Heart left ventricle (tissue), 16 donors: ENCODE data around the gene ERMP1. TPM values are rescaled to one million over a fixed set of nuclear protein-coding genes. Genes with fewer than 3 reads are reported as not detected.

Experiments
- ATAC-seq, 4 donors: fragments of 200-7000 bp; cut with Tn5 transposase; one replicate each; pipeline ENCODE4 v1.9.1; 2020 to 2022; ENCODE audit warnings: moderate library complexity in 4 of 4, mild to moderate bottlenecking in 3 of 4, moderate number of reproducible peaks in 1 of 4
- DNase-seq, 5 donors: peaks; one replicate each; pipeline ENCODE4 v3.0.0-alpha.2; 2020
- H3K27ac ChIP-seq, 12 donors: fragments of 200-600 bp; sonication (generic) in 4 of 12; one replicate each; pipeline versions ENCODE4 v1.5.0 to v1.8.0; 2016 to 2022; ENCODE audit warnings: mild to moderate bottlenecking in 2 of 12
- H3K27me3 ChIP-seq, 9 donors: fragments of 200-600 bp; sonication (generic) in 2 of 9; one replicate each; pipeline versions ENCODE4 v1.5.1 to v1.8.0; 2016 to 2022; ENCODE audit warnings: mild to moderate bottlenecking in 3 of 9
- H3K36me3 ChIP-seq, 9 donors: fragments of 200-600 bp; sonication (generic) in 2 of 9; one replicate each; pipeline versions ENCODE4 v1.5.0 to v1.8.0; 2018 to 2022; ENCODE audit warnings: mild to moderate bottlenecking in 2 of 9
- H3K4me1 ChIP-seq, 12 donors: fragments of 200-600 bp; sonication (generic) in 4 of 12; one replicate each; pipeline versions ENCODE4 v1.5.0 to v1.8.0; 2016 to 2022; ENCODE audit warnings: mild to moderate bottlenecking in 3 of 12
- H3K4me3 ChIP-seq, 12 donors: fragments of 200-600 bp; sonication (generic) in 4 of 12; one replicate each; pipeline versions ENCODE4 v1.5.0 to v1.8.0; 2017 to 2022; ENCODE audit warnings: mild to moderate bottlenecking in 9 of 12, moderate library complexity in 4 of 12
- H3K9me3 ChIP-seq, 12 donors: fragments of 200-600 bp; sonication (generic) in 4 of 12; one replicate each; pipeline versions ENCODE4 v1.5.0 to v1.8.0; 2016 to 2022; ENCODE audit warnings: mild to moderate bottlenecking in 1 of 12
- POLR2A ChIP-seq, 2 donors: fragments of 450-650 bp; IDR thresholded peaks; one replicate each; pipeline ENCODE4 v1.6.1; 2017; ENCODE audit warnings: antibody characterized with exemption in 2 of 2, mild to moderate bottlenecking in 2 of 2, moderate library complexity in 2 of 2
- WGBS, 4 donors: extraction: QIAGEN DNeasy Blood & Tissue Kit in 2 of 4; methylation state at CpG; one replicate each; pipeline versions ENCODE4 v1.1.5 to v1.1.7; 2013 to 2018; 5-methylcytosine and 5-hydroxymethylcytosine counted together
- intact Hi-C, 10 donors: fragments of 100-400 bp; cut with DNase I; formaldehyde crosslinking; loops; one replicate each; pipeline versions ENCODE4 v1.11.1 to v1.14.2; 2022
- polyA plus RNA-seq, 2 donors: library from polyadenylated mRNA; stranded (reverse); fragments of 200-250 nt; gene quantifications; one replicate each; pipeline ENCODE4 v1.2.3, GENCODE V29; 2013
- total RNA-seq, 9 donors: library from RNA; depleted of rRNA in 2 of 9; stranded (reverse); fragments of >200 nt in 2 of 9; fragmentation: NEBNext Ultra II Directional in 3 of 9; extraction: Animal tissue kit (Norgen Biotek cat#: 25700) in 3 of 9; gene quantifications; one replicate each; pipeline versions ENCODE4 v1.1.0 to v1.2.4, GENCODE V29; 2016 to 2023
- TF ChIP-seq, protein P1 (sequence below), 12 donors: fragments of 200-600 bp; sonication (generic) in 4 of 12; IDR thresholded peaks; one replicate each; pipeline versions ENCODE4 v1.5.0 to v1.8.0; 2018 to 2022; ENCODE audit warnings: antibody characterized with exemption in 12 of 12, mild to moderate bottlenecking in 5 of 12
- donor health status: ischemic (EF 13 %, LVEDD 7.1; RV severe dilation, severe dysfunction).
- donor health status: healthy with polysubstance abuse.
- donor health status: DM: no; HTN: yes; CAD: no.
- donor health status: DM: no; HTN: no; CAD: no.
- donor health status: ischemic (EF 25% LVEDD 6.9; RV normal size, moderate dysfunction).
- donor health status: ischemic (EF 25% LVEDD 5.7; RV mildly dilated, moderate dysfunction).
- donor health status: healthy.
- donor health status: DM: yes; HTN: yes; CAD: no.
- donor health status: ischemic (EF 35%, LVEDD 5.7; RV mildly dilated, moderate dysfunction).
- donor health status: nonischemic (EF 11% LVEDD 7.7; RV severe dilation, severe dysfunction).
- donor health status: DM: yes; HTN: yes; CAD: no.
- donor health status: PGD.
- donor health status: ischemic (EF 29% LVEDD 5.4; RV normal size, mild dysfunction).
- donor health status: nonischemic (EF 23%, LVEDD 6.1; RV moderate dilation, normal function).

ERMP1 gene
- total and polyA plus RNA-seq, 11 donors: 5.8 to 28.7 (median 20.5) TPM

GRCh38 chr9:5750569-5750968, 82.3 kb downstream of the ERMP1 start:
- H3K9me3 ChIP-seq: no peaks in the 10 kb centered on the region
- H3K36me3 ChIP-seq: peaks cover 0 to 95% (median 79%) of the 10 kb centered on the region in 9 donors
- no peaks in the 10 kb centered on the region for H3K27me3 ChIP-seq
- intact Hi-C loops: no loop called here
- ATAC-seq: no peak
- no peak for TF ChIP-seq POLR2A (IDR thresholded peaks at IDR 0.05)
- TF ChIP-seq, protein P1, sequence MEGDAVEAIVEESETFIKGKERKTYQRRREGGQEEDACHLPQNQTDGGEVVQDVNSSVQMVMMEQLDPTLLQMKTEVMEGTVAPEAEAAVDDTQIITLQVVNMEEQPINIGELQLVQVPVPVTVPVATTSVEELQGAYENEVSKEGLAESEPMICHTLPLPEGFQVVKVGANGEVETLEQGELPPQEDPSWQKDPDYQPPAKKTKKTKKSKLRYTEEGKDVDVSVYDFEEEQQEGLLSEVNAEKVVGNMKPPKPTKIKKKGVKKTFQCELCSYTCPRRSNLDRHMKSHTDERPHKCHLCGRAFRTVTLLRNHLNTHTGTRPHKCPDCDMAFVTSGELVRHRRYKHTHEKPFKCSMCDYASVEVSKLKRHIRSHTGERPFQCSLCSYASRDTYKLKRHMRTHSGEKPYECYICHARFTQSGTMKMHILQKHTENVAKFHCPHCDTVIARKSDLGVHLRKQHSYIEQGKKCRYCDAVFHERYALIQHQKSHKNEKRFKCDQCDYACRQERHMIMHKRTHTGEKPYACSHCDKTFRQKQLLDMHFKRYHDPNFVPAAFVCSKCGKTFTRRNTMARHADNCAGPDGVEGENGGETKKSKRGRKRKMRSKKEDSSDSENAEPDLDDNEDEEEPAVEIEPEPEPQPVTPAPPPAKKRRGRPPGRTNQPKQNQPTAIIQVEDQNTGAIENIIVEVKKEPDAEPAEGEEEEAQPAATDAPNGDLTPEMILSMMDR (IDR thresholded peaks at IDR 0.05): no peak
- no peak overlapping the region for H3K27ac ChIP-seq
- H3K4me1 ChIP-seq: no peaks in the 10 kb centered on the region
- no peak overlapping the region for H3K4me3 ChIP-seq
- 96 to 100% (median 99%) methylated on average over 1 of the region's 1 CpG for WGBS, 4 donors
- DNase-seq: no peak

DNA sequence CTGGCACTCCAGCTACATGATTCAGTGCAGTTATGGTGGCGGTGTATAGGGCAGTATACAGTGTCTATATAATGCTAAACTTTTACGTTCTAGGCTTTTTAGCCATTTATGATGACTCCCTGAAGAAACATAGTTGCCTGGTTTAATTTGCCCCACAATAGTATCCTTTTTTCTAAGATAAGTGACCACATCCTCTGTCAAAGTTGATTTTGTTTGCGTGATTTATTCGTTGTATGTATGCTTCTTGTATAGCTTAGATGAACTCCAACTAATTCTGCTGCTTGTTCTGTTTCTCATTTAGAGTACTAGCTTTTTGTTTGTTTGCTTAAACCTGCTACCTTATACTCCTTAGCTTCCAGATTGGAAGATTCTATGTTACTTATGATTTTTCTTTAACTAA, 83.6 kb downstream of the ERMP1 start:
- Histone ChIP-seq H3K36me3 (peaks cover 0 to 97% (median 84%) of the 10 kb centered on the region in 9 donors), H3K4me1 (no peaks in the 10 kb centered on the region), H3K4me3 (no peak overlapping the region), H3K27me3 (no peaks in the 10 kb centered on the region), H3K27ac (no peak overlapping the region), H3K9me3 (no peaks in the 10 kb centered on the region)
- DNase-seq: no peak
- intact Hi-C loops: loop anchor here in 3 of 10 donors (10.0 kb wide), 1 partner anchor 115 kb away; no protein-coding TSS in a partner anchor
- TF ChIP-seq, protein P1 (IDR thresholded peaks at IDR 0.05): no peak
- TF ChIP-seq POLR2A (IDR thresholded peaks at IDR 0.05): no peak
- ATAC-seq: no peak
- WGBS, 4 donors: 95 to 96% (median 95%) methylated on average over 4 of the region's 4 CpGs

- WGBS, 4 donors: 97 to 100% (median 99%) methylated on average over 1 of the region's 1 CpG
- H3K27me3 ChIP-seq: no peaks in the 10 kb centered on the region
- no peaks in the 10 kb centered on the region for H3K4me1 ChIP-seq
- peaks cover 0 to 99% (median 87%) of the 10 kb centered on the region in 9 donors for H3K36me3 ChIP-seq
- no peaks in the 10 kb centered on the region for H3K9me3 ChIP-seq
- TF ChIP-seq, protein P1 (IDR thresholded peaks at IDR 0.05): no peak
- no peak for TF ChIP-seq POLR2A (IDR thresholded peaks at IDR 0.05)
- DNase-seq (no peak), ATAC-seq (no peak)
- no peak overlapping the region for H3K27ac ChIP-seq
- intact Hi-C loops: loop anchor here in 3 of 10 donors (10.0 kb wide), 1 partner anchor 114 kb away; no protein-coding TSS in a partner anchor
- H3K4me3 ChIP-seq: no peak overlapping the region
Observed at GRCh38 chr9:5748438-5748837, 84.5 kb downstream of the ERMP1 start.

DNA sequence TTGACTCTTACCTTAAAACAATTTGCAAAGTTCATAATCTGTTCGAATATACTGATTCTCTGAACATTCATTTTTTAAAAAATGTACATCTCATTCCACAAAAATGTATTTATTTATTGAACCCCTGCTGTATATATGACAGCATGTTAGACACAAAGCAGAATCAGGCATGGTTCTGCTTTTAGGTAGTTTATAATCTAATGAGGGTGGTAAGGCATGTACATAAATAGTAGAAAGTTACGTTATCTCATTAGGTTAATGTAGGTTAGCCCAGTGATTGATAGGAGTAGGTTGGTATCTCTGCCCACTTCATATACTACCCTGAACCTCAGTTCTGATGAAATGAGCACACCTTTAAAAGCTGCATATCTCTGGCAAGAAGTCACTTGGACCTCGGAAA, 89.8 kb downstream of the ERMP1 start:
- no peak overlapping the region for H3K4me3 ChIP-seq
- no peak for ATAC-seq
- TF ChIP-seq, protein P1 (IDR thresholded peaks at IDR 0.05): no peak
- no peak for TF ChIP-seq POLR2A (IDR thresholded peaks at IDR 0.05)
- H3K27ac ChIP-seq: no peak overlapping the region
- no peaks in the 10 kb centered on the region for H3K4me1 ChIP-seq
- intact Hi-C loops: loop anchor here in 3 of 10 donors (10.0 kb wide), 1 partner anchor 108 kb away; no protein-coding TSS in a partner anchor
- 93 to 95% (median 94%) methylated on average over 3 of the region's 3 CpGs for WGBS, 4 donors
- H3K9me3 ChIP-seq: no peaks in the 10 kb centered on the region
- H3K27me3 ChIP-seq: no peaks in the 10 kb centered on the region
- peaks cover 0 to 88% (median 67%) of the 10 kb centered on the region in 9 donors for H3K36me3 ChIP-seq
- DNase-seq: no peak
